PC-3 (cell line): Measurements from ENCODE around the gene CEP131. TPM values are rescaled to one million over a fixed set of nuclear protein-coding genes. Genes with fewer than 3 reads are reported as not detected.

ENCODE experiments used
- total RNA-seq: library from RNA; depleted of rRNA; stranded (reverse); fragments of >200 nt; gene quantifications from 2 replicates; pipeline ENCODE4 v1.2.3, GENCODE V29; 2014; rRNA removed

The CEP131 gene
- total RNA-seq, 1 experiment from 2014 or later: 32.1 TPM

Other genes starting within 250 kb of the CEP131 start
- gene CHMP6, start 231.1 kb downstream of the CEP131 start, total RNA-seq: 26.1 and 33.0 TPM in 2 replicates
- 50.9 and 56.9 TPM in 2 replicates for gene BAIAP2, start 187.8 kb downstream of the CEP131 start, total RNA-seq
- not detected in 2 replicates for gene PVALEF, start 57.5 kb downstream of the CEP131 start, total RNA-seq
- gene AATK, start 56.7 kb downstream of the CEP131 start, total RNA-seq: 1.1 and 1.7 TPM in 2 replicates
- gene TEPSIN, start 16.1 kb upstream of the CEP131 start, total RNA-seq: 28.8 and 44.1 TPM in 2 replicates
- gene NDUFAF8, start 16.4 kb upstream of the CEP131 start, total RNA-seq: 125 and 160 TPM in 2 replicates
- gene SLC38A10, start 72.3 kb upstream of the CEP131 start, total RNA-seq: 77.8 and 118 TPM in 2 replicates
- gene BAHCC1, start 172.5 kb upstream of the CEP131 start, total RNA-seq: 9.9 and 16.9 TPM in 2 replicates